ENCODE data around the gene ZSCAN2.

ZSCAN2 gene

DNA sequence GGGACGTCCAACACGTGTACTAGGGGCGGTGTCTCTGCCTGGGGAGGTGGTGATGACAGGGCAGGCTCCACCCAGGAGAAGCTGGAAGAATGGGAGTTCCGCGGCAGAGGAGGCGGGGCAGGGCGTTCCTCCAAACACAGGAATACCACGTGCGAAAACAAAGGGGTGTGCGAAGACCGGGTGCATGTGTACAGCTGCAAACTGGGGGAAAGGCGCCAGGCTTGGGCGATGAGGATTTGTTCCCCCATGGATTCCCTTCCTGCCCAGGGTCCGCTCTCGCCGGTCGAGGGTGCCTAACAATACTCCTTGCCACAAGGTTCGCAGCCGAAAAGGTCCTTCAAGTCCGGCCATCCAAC lies 500 bp upstream of the ZSCAN2 start:
- peak; percentile 96 for DNase-seq (ENCODE audit: low spot score)
- no peaks in the 10 kb centered on the region for H3K9me3 ChIP-seq (ENCODE audit: severe bottlenecking)
- TF ChIP-seq, protein P1, sequence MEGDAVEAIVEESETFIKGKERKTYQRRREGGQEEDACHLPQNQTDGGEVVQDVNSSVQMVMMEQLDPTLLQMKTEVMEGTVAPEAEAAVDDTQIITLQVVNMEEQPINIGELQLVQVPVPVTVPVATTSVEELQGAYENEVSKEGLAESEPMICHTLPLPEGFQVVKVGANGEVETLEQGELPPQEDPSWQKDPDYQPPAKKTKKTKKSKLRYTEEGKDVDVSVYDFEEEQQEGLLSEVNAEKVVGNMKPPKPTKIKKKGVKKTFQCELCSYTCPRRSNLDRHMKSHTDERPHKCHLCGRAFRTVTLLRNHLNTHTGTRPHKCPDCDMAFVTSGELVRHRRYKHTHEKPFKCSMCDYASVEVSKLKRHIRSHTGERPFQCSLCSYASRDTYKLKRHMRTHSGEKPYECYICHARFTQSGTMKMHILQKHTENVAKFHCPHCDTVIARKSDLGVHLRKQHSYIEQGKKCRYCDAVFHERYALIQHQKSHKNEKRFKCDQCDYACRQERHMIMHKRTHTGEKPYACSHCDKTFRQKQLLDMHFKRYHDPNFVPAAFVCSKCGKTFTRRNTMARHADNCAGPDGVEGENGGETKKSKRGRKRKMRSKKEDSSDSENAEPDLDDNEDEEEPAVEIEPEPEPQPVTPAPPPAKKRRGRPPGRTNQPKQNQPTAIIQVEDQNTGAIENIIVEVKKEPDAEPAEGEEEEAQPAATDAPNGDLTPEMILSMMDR (IDR thresholded peaks at IDR 0.05; ENCODE audit: poor library complexity, severe bottlenecking): no peak
- H3K27ac ChIP-seq (ENCODE audit: poor library complexity, severe bottlenecking): no peak overlapping the region
- ATAC-seq (ENCODE audit: low read depth): peak; percentile 77
- no peaks in the 10 kb centered on the region for H3K27me3 ChIP-seq (ENCODE audit: insufficient read depth, poor library complexity, severe bottlenecking)
- H3K4me3 ChIP-seq (ENCODE audit: severe bottlenecking): peak overlapping the region; percentile 91
- H3K36me3 ChIP-seq (ENCODE audit: low read depth): 0 out of 2 replicates have a peak, but pooled peaks cover 5% of the 10 kb centered on the region
- H3K4me1 ChIP-seq (ENCODE audit: insufficient read depth, poor library complexity, severe bottlenecking): peaks cover 3% of the 10 kb centered on the region

DNA sequence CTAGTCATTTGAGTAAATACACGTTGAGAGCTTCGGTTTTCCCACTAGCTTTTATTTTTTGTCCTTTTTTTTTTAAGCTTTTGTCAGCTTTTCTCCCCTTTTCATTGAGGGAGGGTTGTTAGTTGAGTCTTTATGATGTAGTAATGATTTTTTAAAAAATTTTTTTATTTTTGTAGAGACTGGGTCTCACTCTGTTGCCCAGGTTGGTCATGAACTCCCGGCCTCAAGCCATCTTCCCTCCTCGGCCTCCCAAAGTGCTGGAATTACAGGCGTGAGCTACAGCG lies 688 bp downstream of the ZSCAN2 start:
- no peak for ATAC-seq (ENCODE audit: low read depth)
- Histone ChIP-seq H3K4me1 (ENCODE audit: insufficient read depth, poor library complexity, severe bottlenecking) (peaks cover 3% of the 10 kb centered on the region), H3K9me3 (ENCODE audit: severe bottlenecking) (no peaks in the 10 kb centered on the region), H3K4me3 (ENCODE audit: severe bottlenecking) (peak overlapping the region; percentile 91), H3K27me3 (ENCODE audit: insufficient read depth, poor library complexity, severe bottlenecking) (no peaks in the 10 kb centered on the region), H3K27ac (ENCODE audit: poor library complexity, severe bottlenecking) (no peak overlapping the region), H3K36me3 (ENCODE audit: low read depth) (0 out of 2 replicates have a peak, but pooled peaks cover 5% of the 10 kb centered on the region)
- TF ChIP-seq, protein P1 (IDR thresholded peaks at IDR 0.05; ENCODE audit: poor library complexity, severe bottlenecking): no peak
- DNase-seq (ENCODE audit: low spot score): peak; percentile 11

DNA sequence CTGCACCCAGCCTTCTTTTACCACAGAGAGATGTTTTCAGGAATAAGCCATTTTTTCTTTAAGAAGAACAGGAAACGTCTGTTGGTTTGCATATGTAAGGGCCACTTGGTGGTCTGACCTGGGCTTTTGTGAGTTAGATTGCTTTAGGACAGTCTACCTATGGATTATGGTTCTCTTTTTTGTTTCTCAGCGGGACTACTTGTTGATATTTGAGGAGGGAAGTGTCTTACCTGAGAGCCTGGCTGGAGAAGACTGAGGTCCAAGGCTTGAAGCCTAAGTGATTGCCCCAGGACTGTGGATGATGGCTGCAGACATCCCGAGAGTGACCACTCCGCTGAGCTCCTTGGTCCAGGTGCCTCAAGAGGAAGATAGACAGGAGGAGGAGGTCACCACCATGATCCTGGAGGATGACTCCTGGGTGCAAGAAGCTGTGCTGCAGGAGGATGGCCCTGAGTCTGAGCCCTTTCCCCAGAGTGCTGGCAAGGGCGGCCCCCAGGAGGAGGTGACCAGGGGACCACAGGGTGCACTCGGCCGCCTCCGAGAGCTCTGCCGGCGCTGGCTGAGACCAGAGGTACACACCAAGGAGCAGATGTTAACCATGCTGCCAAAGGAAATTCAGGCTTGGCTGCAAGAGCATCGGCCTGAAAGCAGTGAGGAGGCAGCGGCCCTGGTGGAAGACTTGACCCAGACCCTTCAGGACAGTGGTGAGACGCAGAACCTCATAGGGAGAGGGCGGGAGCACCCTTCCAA lies 3.0 kb downstream of the ZSCAN2 start:
- Histone ChIP-seq H3K27ac (ENCODE audit: poor library complexity, severe bottlenecking) (no peak overlapping the region), H3K27me3 (ENCODE audit: insufficient read depth, poor library complexity, severe bottlenecking) (no peaks in the 10 kb centered on the region), H3K4me3 (ENCODE audit: severe bottlenecking) (no peak overlapping the region), H3K4me1 (ENCODE audit: insufficient read depth, poor library complexity, severe bottlenecking) (peaks cover 3% of the 10 kb centered on the region), H3K9me3 (ENCODE audit: severe bottlenecking) (no peaks in the 10 kb centered on the region), H3K36me3 (ENCODE audit: low read depth) (0 out of 2 replicates have a peak, but pooled peaks cover 6% of the 10 kb centered on the region)
- DNase-seq (ENCODE audit: low spot score): no peak
- TF ChIP-seq, protein P1 (IDR thresholded peaks at IDR 0.05; ENCODE audit: poor library complexity, severe bottlenecking): no peak
- no peak for ATAC-seq (ENCODE audit: low read depth)

DNA sequence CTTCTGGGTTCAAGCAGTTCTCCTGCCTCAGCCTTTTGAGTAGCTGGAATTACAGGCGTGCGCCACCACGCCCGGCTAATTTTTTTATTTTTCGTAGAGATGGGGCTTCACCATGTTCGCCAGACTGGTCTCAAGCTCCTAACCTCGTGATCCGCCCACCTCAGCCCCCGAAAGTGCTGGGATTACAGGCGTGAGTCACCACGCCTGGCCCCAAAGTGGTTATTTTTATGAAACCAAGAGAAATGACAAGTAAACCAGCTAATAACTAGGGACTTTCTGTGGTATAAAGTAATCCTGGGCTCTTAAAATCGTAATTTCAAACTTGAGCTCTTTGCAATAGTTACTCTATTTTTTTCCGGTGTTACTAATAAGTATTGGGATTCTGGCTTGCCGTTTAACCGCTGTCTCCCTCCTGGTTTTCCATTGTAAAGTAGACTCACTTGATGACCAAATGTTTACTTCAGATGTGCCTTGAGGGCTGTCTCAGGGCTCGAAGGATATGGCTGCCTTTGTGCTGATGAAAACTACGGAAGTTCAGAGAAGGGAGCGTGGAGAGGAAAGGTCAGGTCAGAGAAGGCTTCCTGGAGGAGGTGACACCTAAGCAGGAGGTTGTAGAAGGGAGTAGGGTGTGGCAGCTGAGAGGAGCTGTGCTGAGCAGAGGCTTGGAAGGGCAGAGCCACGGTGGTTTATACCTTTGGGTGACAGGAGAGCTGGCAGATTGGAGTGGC lies 4.2 kb downstream of the ZSCAN2 start:
- Histone ChIP-seq H3K4me1 (ENCODE audit: insufficient read depth, poor library complexity, severe bottlenecking) (peaks cover under 1% of the 10 kb centered on the region), H3K27ac (ENCODE audit: poor library complexity, severe bottlenecking) (no peak overlapping the region), H3K4me3 (ENCODE audit: severe bottlenecking) (no peak overlapping the region), H3K27me3 (ENCODE audit: insufficient read depth, poor library complexity, severe bottlenecking) (no peaks in the 10 kb centered on the region), H3K9me3 (ENCODE audit: severe bottlenecking) (no peaks in the 10 kb centered on the region), H3K36me3 (ENCODE audit: low read depth) (0 out of 2 replicates have a peak, but pooled peaks cover 7% of the 10 kb centered on the region)
- TF ChIP-seq, protein P1 (IDR thresholded peaks at IDR 0.05; ENCODE audit: poor library complexity, severe bottlenecking): no peak
- DNase-seq (ENCODE audit: low spot score) (no peak), ATAC-seq (ENCODE audit: low read depth) (no peak)

DNA sequence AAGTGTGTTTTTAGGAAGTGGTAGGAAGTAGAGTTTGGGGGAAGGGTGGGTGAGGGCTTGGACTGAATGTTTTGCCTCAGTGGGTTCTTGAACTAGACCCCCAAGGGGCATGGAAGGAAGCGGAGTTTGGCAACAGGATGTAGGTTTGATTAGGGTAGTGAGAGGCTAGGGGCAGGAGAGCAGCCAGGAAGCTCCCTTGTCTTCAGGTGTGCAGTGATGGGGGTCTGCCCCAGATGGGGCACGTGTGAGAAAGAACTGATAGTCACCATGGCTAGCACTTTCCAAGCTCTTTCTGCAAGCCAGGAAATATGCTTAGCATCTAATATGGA lies 4.7 kb downstream of the ZSCAN2 start:
- H3K4me3 ChIP-seq (ENCODE audit: severe bottlenecking): no peak overlapping the region

More for the DNA sequence above, 4.7 kb downstream of the ZSCAN2 start:
- DNase-seq (ENCODE audit: low spot score) (no peak), ATAC-seq (ENCODE audit: low read depth) (no peak)
- Histone ChIP-seq H3K9me3 (ENCODE audit: severe bottlenecking) (no peaks in the 10 kb centered on the region), H3K4me1 (ENCODE audit: insufficient read depth, poor library complexity, severe bottlenecking) (no peaks in the 10 kb centered on the region), H3K27me3 (ENCODE audit: insufficient read depth, poor library complexity, severe bottlenecking) (no peaks in the 10 kb centered on the region), H3K36me3 (ENCODE audit: low read depth) (0 out of 2 replicates have a peak, but pooled peaks cover 7% of the 10 kb centered on the region), H3K27ac (ENCODE audit: poor library complexity, severe bottlenecking) (no peak overlapping the region)
- TF ChIP-seq, protein P1 (IDR thresholded peaks at IDR 0.05; ENCODE audit: poor library complexity, severe bottlenecking): no peak
